Left ventricle myocardium inferior (tissue), 1 donor: ENCODE measurements around the gene WNT7B. TPM values are rescaled to one million over a fixed set of nuclear protein-coding genes. Genes with fewer than 3 reads are reported as not detected.

Experiments
- DNase-seq: peaks from one replicate; pipeline ENCODE4 v3.0.0-alpha.2; 2020
- H3K27ac ChIP-seq: fragments of 200-600 bp; replicated peaks from 2 replicates; pipeline ENCODE4 v1.8.0; 2021
- H3K27me3 ChIP-seq: fragments of 200-600 bp; 2 replicates; pipeline ENCODE4 v1.8.0; 2021; ENCODE audit warnings: low read depth
- H3K36me3 ChIP-seq: fragments of 200-600 bp; 2 replicates; pipeline ENCODE4 v1.8.0; 2021
- H3K4me1 ChIP-seq: fragments of 200-600 bp; 2 replicates; pipeline ENCODE4 v1.8.0; 2021
- H3K4me3 ChIP-seq: fragments of 200-600 bp; 2 replicates; pipeline ENCODE4 v1.8.0; 2021; ENCODE audit warnings: mild to moderate bottlenecking, moderate library complexity
- H3K9me3 ChIP-seq: fragments of 200-600 bp; replicated peaks from 2 replicates; pipeline ENCODE4 v1.8.0; 2021
- intact Hi-C: fragments of 100-400 bp; cut with micrococcal nuclease; formaldehyde crosslinking; loops from one replicate; pipeline ENCODE4 v1.11.0; 2022
- total RNA-seq: library from RNA; stranded (reverse); fragmentation: NEBNext Ultra II Directional; extraction: Animal tissue kit (Norgen Biotek cat#: 25700); gene quantifications from one replicate; pipeline ENCODE4 v1.2.1, GENCODE V29; 2021
- TF ChIP-seq, protein P1 (sequence below): fragments of 200-600 bp; IDR thresholded peaks from 2 replicates; pipeline ENCODE4 v1.8.0; 2021; ENCODE audit warnings: antibody characterized with exemption, mild to moderate bottlenecking, borderline replicate concordance
- donor health status: DM: no; HTN: yes; CAD: no; lungs with severe emphysema.

Gene WNT7B
- total RNA-seq, 1 donor from 2014 or later = not detected

DNA sequence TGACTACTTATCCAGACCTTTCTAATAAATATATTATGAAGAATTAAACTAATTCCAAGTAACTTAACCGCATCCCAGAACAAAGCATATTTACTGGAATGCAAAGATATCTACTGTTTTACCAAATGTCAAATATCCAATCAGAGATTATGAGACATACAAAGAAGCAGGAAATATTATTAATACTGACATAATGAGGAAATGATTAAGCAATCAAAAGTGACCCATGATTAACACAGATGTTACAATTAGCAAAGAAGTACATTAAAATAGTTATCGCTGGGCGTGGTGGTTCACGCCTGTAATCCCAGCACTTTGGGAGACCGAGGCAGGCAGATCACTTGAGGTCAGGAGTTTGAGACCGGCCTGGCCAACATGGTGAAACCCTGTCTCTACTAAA, 105.2 kb downstream of the WNT7B start:
- intact Hi-C loops = no loop called here
- Histone ChIP-seq H3K27me3 (peaks cover 34% of the 10 kb centered on the region), H3K9me3 (peaks cover 12% of the 10 kb centered on the region), H3K27ac (no peak overlapping the region), H3K4me1 (peaks cover 11% of the 10 kb centered on the region), H3K36me3 (no peaks in the 10 kb centered on the region), H3K4me3 (no peak overlapping the region)
- TF ChIP-seq, protein P1, sequence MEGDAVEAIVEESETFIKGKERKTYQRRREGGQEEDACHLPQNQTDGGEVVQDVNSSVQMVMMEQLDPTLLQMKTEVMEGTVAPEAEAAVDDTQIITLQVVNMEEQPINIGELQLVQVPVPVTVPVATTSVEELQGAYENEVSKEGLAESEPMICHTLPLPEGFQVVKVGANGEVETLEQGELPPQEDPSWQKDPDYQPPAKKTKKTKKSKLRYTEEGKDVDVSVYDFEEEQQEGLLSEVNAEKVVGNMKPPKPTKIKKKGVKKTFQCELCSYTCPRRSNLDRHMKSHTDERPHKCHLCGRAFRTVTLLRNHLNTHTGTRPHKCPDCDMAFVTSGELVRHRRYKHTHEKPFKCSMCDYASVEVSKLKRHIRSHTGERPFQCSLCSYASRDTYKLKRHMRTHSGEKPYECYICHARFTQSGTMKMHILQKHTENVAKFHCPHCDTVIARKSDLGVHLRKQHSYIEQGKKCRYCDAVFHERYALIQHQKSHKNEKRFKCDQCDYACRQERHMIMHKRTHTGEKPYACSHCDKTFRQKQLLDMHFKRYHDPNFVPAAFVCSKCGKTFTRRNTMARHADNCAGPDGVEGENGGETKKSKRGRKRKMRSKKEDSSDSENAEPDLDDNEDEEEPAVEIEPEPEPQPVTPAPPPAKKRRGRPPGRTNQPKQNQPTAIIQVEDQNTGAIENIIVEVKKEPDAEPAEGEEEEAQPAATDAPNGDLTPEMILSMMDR = no peak
- DNase-seq = no peak

Other genes starting within 250 kb of the WNT7B start
- gene PPARA, start 173.4 kb upstream of the WNT7B start, total RNA-seq = 101 TPM